NCI-H2196 (cell line): Measurements from ENCODE around the gene MROH9.
A peak's percentile ranks its signal among the peaks of the same experiment; 100 is the strongest.
"Not testable (repeated sequence)": the region's sequence is repeated elsewhere in the genome, so short reads cannot be mapped to it uniquely, and the experiment has no call there.

Source experiments
- DNase-seq: peaks from one replicate; lab custom pipeline; 2025; ENCODE audit not compliant: unreplicated experiment; lab: John Stamatoyannopoulos, UW

Gene MROH9, protein sequence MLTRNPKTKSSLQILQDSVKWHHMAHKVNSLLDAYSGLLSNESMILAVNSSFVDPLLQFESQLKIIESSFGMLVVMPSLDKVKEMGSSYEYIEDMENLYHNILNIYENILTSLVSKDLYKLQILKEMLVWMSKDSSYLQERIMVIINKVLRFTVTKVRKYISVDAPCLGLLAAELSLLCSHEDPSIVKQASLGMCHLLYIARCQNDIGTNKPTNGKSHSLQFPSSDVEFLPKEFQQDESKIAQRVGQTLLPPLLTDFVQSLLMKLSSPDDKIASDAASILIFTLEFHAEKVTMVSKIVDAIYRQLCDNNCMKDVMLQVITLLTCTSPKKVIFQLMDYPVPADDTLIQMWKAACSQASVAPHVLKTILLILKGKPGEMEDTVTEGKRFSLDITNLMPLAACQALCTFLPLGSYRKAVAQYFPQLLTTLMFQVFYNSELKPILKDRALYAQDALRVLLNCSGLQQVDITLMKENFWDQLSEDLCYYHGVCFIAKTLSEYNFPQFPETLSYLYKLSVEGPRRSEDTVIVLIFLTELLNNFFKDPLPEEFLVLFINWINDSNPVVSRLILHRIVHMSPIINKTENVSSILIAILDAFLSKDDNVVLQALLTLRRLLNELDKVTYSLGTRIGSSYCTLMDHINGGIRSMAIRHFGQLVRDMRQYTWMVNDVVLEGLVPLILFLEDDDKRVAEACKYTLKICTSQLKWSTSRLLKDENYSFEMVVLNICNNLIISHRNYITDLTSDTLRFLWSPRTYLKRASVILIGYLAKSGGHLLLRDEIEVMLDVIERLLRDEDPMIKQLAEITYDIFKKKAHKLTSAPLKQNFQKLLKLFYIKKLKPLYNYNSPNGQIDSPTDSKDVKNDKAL

DNA sequence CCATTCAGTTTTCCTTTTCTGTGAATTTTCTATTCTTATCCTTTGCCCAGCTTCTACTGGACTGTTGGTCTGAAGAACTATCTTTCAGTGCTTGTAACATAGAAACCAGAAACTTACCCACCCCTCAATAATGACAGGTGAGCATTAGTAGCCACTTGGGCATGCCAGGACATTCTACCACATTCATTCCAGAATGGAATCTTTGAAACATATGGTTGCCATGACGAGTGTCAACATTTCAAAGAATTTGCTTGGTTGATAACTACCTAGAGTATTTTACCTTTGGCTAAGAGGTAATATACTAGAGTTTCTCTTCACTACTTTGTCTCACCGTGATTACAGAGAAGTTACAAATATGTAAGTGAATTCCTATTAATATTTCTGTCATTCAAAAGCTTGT lies at the start of gene MROH9:
MROH9 (plus strand) TSS at position 304 of the 400 bp plus-strand sequence. CDS start 10,023 bp downstream, outside the sequence.
- DNase-seq = no peak

GRCh38 chr1:170885551-170885950 lies 49.8 kb upstream of the MROH9 start:
- DNase-seq = no peak

GRCh38 chr1:170886460-170886859 lies 48.9 kb upstream of the MROH9 start:
- no peak for DNase-seq

DNA sequence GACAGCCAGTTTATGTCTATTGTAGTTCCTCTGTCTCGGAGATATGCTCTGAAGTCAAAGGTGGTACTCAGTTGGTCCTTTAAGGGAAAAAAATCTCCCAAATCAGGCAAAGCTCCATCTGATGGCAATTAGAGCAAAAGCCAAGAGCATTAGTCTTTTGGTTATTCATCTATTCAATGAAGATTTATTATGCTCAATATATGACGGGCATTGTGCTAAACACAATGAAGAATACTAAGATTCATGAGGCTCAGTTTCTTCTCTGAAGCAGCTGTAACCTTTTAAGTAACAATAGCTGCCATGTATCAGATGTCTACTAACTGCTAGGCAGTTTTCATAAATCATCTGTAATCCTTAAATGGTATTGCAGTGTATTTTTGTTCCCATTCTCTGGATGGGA lies 47.6 kb upstream of the MROH9 start:
- no peak for DNase-seq

DNA sequence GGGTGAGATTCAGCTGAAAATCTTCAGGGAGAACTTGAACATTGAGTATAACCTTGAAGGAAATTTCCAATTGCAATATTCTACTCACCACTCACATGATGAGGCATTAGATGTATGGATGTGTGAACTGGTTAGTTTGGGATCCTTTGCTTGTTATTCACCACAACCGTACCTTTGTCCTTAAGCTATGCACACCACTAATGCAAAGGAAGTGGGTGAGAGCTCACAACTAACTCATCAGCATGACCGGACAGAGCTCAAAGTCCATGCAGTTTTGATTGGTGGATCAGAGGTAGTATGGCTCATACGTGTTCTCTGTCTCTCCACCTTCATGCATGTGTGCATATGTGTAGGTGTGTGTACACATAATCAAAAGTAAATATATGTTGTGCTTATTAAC lies 43.5 kb upstream of the MROH9 start:
- no peak for DNase-seq

GRCh38 chr1:170893655-170894297 lies 41.6 kb upstream of the MROH9 start:
- DNase-seq = no peak

DNA sequence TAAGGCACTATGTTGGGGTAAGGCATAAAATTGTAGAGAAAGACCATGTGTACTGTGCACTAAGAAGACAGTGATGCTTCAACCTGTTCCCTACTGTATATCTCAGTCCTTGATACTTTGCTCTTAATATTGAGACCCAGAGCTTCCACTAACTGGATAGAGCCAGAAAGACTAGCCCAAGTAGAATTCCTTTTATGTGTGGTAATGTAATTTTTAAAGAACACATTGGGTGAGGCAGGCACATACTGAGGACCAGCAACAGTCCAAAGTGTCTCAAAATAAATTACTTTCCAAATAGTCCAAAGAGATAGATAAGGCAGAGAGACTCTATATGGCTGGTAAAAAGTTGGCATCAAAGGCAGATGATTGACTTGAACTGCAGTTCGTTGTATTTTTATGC lies 31.4 kb upstream of the MROH9 start:
- no peak for DNase-seq

DNA sequence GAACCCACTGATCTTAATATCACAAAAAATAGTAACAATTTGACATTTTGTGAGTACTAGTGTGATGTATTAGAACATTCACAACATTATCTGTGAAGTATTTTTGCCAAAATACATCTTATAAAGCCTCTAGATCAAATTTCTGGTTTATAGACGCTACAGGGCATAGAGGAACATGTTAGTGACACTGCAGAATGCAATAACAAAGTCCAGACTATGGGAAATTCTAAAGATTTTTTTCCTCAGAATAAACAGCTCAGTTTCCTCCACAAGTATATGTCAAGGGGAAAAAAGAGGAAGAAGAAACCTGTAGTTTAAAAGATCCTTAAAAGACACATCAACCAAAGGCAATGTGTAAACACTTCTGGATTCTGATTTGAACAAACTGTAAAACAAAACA lies 26.4 kb upstream of the MROH9 start:
- DNase-seq = no peak

- DNase-seq = no peak
Measured at GRCh38 chr1:170910273-170910672, 25.1 kb upstream of the MROH9 start.

GRCh38 chr1:170917373-170917772 lies 18.0 kb upstream of the MROH9 start:
- DNase-seq = no peak

- DNase-seq = not testable (repeated sequence)
Measured at GRCh38 chr1:170924656-170925055, 10.7 kb upstream of the MROH9 start.

- DNase-seq = no peak
Measured at GRCh38 chr1:170927955-170928840, 7.1 kb upstream of the MROH9 start.

DNA sequence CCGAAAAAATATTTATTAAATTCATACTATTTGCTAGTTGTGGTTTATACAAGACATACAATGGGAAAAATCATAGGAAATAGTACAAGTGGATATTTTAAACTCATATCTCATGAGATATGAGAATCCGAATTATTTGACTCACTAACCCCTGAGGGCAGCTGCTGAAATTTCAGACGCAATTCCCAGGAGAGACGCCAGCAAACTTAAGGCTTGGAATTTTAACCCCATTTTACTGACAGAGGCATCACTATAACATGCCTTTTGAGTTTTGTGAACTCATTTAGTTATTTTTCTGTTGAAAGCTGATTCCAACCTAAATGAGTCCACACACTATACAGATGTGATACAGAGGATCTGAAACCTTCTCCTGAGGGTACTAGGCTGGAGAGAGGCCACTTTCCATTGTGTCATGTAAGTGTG lies 5.9 kb upstream of the MROH9 start:
- no peak for DNase-seq

- peak; percentile 59 for DNase-seq
Measured at GRCh38 chr1:170929835-170930554, 5.3 kb upstream of the MROH9 start.

- DNase-seq = no peak
Measured at GRCh38 chr1:170931650-170932049, 3.7 kb upstream of the MROH9 start.

DNA sequence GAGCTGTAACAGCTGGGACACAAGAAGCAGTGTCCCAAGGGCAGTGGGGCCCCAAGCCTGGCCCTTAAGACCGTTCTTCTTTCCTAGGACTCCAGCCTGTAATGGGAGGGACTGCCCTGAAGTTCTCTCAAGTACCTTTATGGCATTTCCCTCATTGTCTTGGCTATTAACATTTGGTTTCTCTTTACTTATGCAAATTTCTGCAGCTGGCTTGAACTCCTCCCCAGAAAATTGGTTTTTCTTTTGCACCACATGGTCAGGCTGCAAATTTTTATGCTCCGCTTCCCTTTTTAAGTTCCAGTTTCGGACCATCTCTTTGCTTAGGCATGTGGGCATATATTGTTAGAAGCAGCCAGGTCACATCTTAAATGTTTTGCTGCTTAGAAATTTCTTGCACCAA lies 3.1 kb upstream of the MROH9 start:
- DNase-seq = no peak

GRCh38 chr1:170938281-170938680 lies 2.9 kb downstream of the MROH9 start:
- DNase-seq = no peak

DNA sequence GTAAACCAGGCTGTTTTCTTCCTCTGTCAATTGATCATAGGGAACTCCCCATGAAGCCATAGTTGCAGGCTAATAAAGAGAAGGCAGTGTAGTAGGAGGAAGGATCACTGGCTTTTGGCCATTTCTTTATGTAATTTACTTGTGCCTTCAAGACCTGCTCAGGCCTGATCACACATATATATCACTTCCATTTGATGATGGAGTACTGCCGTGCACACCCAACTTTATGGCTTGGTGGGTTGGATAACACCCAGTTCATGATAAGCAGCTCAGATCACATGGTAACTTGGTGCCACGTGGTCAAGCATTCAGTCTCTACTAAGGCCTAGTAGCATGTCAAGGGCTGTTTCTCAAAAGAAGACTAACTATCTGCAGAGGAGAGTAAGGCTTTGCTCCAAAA lies 4.1 kb downstream of the MROH9 start:
- no peak for DNase-seq

DNA sequence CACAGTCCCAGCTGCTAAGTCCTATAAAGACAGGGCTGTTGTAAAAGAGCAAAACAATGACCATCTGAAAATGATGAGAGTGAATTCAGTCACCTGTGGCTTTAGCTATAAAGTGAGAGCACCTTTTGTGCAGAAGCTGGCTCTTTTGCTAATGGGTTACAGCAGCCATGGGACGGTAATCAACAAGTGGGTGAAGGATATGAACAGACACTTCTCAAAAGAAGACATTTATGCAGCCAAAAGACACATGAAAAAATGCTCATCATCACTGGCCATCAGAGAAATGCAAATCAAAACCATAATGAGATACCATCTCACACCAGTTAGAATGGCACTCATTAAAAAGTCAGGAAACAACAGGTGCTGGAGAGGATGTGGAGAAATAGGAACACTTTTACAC lies 16.4 kb downstream of the MROH9 start:
- not testable (repeated sequence) for DNase-seq

DNA sequence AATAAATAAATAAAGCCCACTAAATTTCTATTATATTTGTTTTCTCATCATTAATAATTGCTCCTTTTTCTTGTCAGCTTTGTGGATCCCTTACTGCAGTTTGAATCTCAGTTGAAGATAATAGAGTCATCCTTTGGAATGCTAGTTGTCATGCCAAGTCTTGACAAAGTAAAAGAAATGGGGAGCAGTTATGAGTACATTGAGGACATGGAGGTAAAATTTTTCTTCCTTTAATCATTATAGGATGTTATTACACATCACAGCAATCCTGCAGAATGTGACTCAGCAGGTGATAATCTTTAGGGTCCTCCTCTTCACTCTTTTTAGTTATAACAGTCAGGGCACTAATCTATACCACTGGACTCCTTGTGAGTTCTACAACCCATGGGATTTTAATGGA lies 24.1 kb downstream of the MROH9 start:
- DNase-seq = no peak
